ENCODE measurements around the gene ZNF689.
A peak's percentile ranks its signal among the peaks of the same experiment; 100 is the strongest.

ZNF689 gene

DNA sequence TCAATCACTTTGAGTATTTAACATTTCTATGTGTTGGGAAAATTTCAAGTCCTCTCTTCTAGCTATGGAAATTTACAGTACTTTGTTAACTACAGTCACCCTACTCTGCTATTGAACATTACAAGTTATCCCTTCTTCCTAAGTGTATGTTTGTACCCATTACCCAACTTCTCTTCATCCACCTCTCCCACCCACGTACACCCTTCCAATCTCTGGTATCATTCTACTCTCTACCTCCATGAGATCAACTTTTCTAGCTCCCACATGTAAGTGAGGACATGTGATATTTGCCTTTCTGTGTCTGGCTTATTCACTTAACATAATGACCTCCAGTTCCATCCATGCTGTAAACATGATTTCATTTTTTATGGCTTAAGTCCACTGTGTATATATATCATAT lies 35.5 kb downstream of the ZNF689 start:
- H3K4me3 ChIP-seq (ENCODE audit: low read depth, low read length): no peak overlapping the region
- H3K4me2 ChIP-seq (ENCODE audit: low read length): no peak overlapping the region
- H4K8ac ChIP-seq (ENCODE audit: low read depth, low read length): no peak overlapping the region
- peaks cover 6 to 13% of the 10 kb centered on the region in 2 experiments for H3K36me3 ChIP-seq (ENCODE audit: control insufficient read depth in 1 of 2, insufficient read depth in 2 of 2, low read length in 2 of 2)
- no peak overlapping the region for H4K12ac ChIP-seq (ENCODE audit: low read depth, low read length)
- peaks cover 2% of the 10 kb centered on the region for H3K9me3 ChIP-seq (ENCODE audit: insufficient read depth, low read depth, low read length)
- no peak overlapping the region for H2AFZ ChIP-seq (ENCODE audit: insufficient read depth, low read length, poor library complexity)
- H2BK120ac ChIP-seq (ENCODE audit: insufficient read depth, low read length, poor library complexity): no peak overlapping the region
- no peak overlapping the region for H3K14ac ChIP-seq (ENCODE audit: low read length)
- H3K27ac ChIP-seq (ENCODE audit: low read depth, low read length): no peak overlapping the region
- H3K27me3 ChIP-seq (ENCODE audit: insufficient read depth, low read length): no peaks in the 10 kb centered on the region
- no peak overlapping the region for H2BK5ac ChIP-seq (ENCODE audit: low read depth, low read length, poor library complexity)
- no peak overlapping the region for H4K91ac ChIP-seq (ENCODE audit: low read depth, low read length)
- WGBS (ENCODE audit: extremely low coverage, insufficient coverage, insufficient read length): 100% methylated on average over 1 of the region's 1 CpG
- no peak overlapping the region for H3K18ac ChIP-seq (ENCODE audit: low read length)
- no peak for DNase-seq
- no peak overlapping the region for H2BK12ac ChIP-seq (ENCODE audit: low read length)
- H3K79me2 ChIP-seq (ENCODE audit: control insufficient read depth, insufficient read depth, low read length, poor library complexity): peaks cover 9% of the 10 kb centered on the region
- no peak overlapping the region for H3K23ac ChIP-seq (ENCODE audit: low read length)
- no peak overlapping the region for H2AK5ac ChIP-seq (ENCODE audit: low read length)
- no peak overlapping the region for H3K4ac ChIP-seq (ENCODE audit: low read depth, low read length)
- H3K79me1 ChIP-seq (ENCODE audit: low read length): peaks cover 11% of the 10 kb centered on the region
- peaks cover 9 to 10% of the 10 kb centered on the region in 2 experiments for H3K4me1 ChIP-seq (ENCODE audit: control insufficient read depth in 1 of 2, insufficient read depth in 2 of 2, low read length in 2 of 2)
- H3K9ac ChIP-seq (ENCODE audit: low read length): no peak overlapping the region

DNA sequence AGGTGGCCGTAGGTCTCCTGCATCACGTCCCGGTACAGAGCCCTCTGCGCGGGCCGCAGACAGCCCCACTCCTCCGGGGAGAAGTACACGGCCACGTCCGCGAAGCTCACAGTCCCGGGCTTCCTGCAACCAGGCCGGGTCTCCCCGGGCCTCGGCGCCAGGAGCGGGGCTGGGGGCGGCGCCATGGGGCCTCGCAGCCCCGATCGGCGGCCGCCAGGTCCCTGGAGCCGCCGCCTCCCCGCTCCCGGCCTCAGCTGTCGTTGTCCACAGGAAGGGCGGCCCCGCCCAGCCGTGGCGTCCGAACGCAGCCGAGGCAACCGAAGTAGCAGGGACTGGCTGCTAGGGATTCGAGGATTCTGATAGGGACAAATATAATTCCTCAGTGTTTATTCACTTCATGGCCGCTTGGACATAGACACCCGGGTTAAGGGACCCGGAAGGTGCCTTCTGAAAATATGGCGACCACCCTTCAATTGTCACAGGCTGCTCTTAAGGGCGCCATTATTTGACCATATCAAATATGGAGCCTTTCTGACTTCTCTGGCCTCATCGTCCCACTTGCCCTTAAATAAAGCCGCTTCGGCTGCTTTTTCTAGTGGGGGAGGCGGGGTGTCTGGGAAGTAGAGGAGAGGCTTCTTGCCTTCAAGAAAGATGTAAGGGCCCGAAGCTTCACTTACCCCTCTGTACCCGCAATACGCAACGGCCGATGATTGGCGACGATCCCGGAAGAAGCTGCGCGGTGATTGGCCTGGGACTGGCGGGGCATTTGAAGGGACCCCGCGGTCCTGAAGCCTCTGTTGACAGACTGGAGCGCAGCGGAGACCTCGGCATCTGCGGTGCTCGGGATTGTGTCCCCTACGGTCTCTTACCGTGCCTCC lies 38.5 kb downstream of the ZNF689 start, which contains the start of gene ZNF688:
TSS of gene ZNF688 (minus strand) at position 270 of the 878 bp plus-strand sequence. CDS start at position 185, 85 bp downstream.
- Histone ChIP-seq H3K4me1 (ENCODE audit: control insufficient read depth in 1 of 2, insufficient read depth in 2 of 2, low read length in 2 of 2) (peaks cover 9 to 10% of the 10 kb centered on the region in 2 experiments), H3K9me3 (ENCODE audit: insufficient read depth, low read depth, low read length) (peaks cover 2% of the 10 kb centered on the region), H4K8ac (ENCODE audit: low read depth, low read length) (peak within 1 kb of the TSS; percentile 100), H2AFZ (ENCODE audit: insufficient read depth, low read length, poor library complexity) (peak within 1 kb of the TSS; percentile 92), H3K4me2 (ENCODE audit: low read length) (peak within 1 kb of the TSS; percentile 99), H3K27me3 (ENCODE audit: insufficient read depth, low read length) (no peaks in the 10 kb centered on the region), H2BK12ac (ENCODE audit: low read length) (no peak within 1 kb of the TSS), H3K4me3 (ENCODE audit: low read depth, low read length) (peak within 1 kb of the TSS; percentile 72), H3K79me1 (ENCODE audit: low read length) (peaks cover 11% of the 10 kb centered on the region), H3K18ac (ENCODE audit: low read length) (peak within 1 kb of the TSS; percentile 96), H2AK5ac (ENCODE audit: low read length) (peak within 1 kb of the TSS; percentile 84), H2BK120ac (ENCODE audit: insufficient read depth, low read length, poor library complexity) (peak within 1 kb of the TSS; percentile 82), H2BK5ac (ENCODE audit: low read depth, low read length, poor library complexity) (peak within 1 kb of the TSS; percentile 95), H3K23ac (ENCODE audit: low read length) (no peak within 1 kb of the TSS), H4K91ac (ENCODE audit: low read depth, low read length) (peak within 1 kb of the TSS; percentile 95), H3K9ac (ENCODE audit: low read length) (peak within 1 kb of the TSS; percentile 82), H3K4ac (ENCODE audit: low read depth, low read length) (peak within 1 kb of the TSS; percentile 88), H3K14ac (ENCODE audit: low read length) (peak within 1 kb of the TSS; percentile 94), H4K12ac (ENCODE audit: low read depth, low read length) (peak within 1 kb of the TSS; percentile 90), H3K36me3 (ENCODE audit: control insufficient read depth in 1 of 2, insufficient read depth in 2 of 2, low read length in 2 of 2) (peaks cover 0 to 3% of the 10 kb centered on the region in 2 experiments), H3K27ac (ENCODE audit: low read depth, low read length) (peak within 1 kb of the TSS; percentile 83), H3K79me2 (ENCODE audit: control insufficient read depth, insufficient read depth, low read length, poor library complexity) (peaks cover 9% of the 10 kb centered on the region)
- DNase-seq: peak; percentile 90 to 94
- WGBS (ENCODE audit: extremely low coverage, insufficient coverage, insufficient read length): no CpG with 5 or more reads among the region's 67 CpGs

DNA sequence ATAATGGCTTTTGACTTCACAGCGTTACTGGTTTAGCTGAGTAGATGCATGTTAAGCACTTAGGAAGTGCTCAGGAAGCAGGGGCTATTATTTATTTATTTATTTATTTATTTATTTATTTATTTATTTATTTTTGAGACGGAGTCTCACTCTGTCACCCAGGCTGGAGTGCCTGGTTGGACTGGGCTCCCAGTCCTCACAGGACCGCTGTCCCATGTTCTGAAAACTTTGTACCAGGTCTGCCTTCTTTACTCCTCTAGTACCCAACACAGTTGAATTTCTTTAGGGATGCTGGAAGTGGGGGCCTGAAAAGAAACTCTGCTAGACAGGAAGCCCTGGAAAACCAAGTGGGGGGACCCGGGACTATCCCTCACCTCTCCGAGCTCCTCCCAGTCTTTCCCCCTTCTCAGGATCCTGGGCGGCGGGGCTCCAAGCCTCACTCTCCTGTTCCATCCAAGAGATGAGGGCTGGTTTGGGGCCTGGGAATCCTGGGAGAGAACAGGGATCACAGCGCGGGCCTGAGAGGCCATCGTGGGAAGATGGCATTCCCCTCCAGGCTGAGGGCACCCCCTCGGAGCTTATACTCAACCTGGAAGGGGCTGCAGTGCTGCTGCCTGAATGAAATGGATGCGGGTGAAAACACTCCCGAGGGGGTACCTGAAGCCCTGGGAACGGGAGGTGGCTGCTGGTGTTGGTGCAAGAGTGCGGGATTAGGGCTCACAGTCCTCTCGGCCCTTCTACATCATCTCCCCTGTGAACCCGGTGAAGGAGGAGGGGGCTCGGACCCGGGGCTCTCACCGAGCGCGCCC lies 39.3 kb downstream of the ZNF689 start:
- H2AFZ ChIP-seq (ENCODE audit: insufficient read depth, low read length, poor library complexity): peak overlapping the region; percentile 92
- H3K18ac ChIP-seq (ENCODE audit: low read length): peak overlapping the region; percentile 96
- WGBS (ENCODE audit: extremely low coverage, insufficient coverage, insufficient read length): no CpG with 5 or more reads among the region's 22 CpGs
- H3K9ac ChIP-seq (ENCODE audit: low read length): peak overlapping the region; percentile 82
- no peak overlapping the region for H2BK12ac ChIP-seq (ENCODE audit: low read length)
- H3K79me1 ChIP-seq (ENCODE audit: low read length): peaks cover 11% of the 10 kb centered on the region
- peak overlapping the region; percentile 94 for H3K14ac ChIP-seq (ENCODE audit: low read length)
- peak overlapping the region; percentile 95 for H4K91ac ChIP-seq (ENCODE audit: low read depth, low read length)
- peak overlapping the region; percentile 90 for H4K12ac ChIP-seq (ENCODE audit: low read depth, low read length)
- peak overlapping the region; percentile 72 for H3K4me3 ChIP-seq (ENCODE audit: low read depth, low read length)
- H3K9me3 ChIP-seq (ENCODE audit: insufficient read depth, low read depth, low read length): peaks cover 2% of the 10 kb centered on the region
- DNase-seq: peak in 1 of 2 donors; percentile 20
- peak overlapping the region; percentile 82 for H2BK120ac ChIP-seq (ENCODE audit: insufficient read depth, low read length, poor library complexity)
- H3K79me2 ChIP-seq (ENCODE audit: control insufficient read depth, insufficient read depth, low read length, poor library complexity): peaks cover 9% of the 10 kb centered on the region
- H3K27ac ChIP-seq (ENCODE audit: low read depth, low read length): peak overlapping the region; percentile 83
- H2AK5ac ChIP-seq (ENCODE audit: low read length): peak overlapping the region; percentile 84
- peak overlapping the region; percentile 99 for H3K4me2 ChIP-seq (ENCODE audit: low read length)
- H2BK5ac ChIP-seq (ENCODE audit: low read depth, low read length, poor library complexity): peak overlapping the region; percentile 95
- peaks cover 0 to 3% of the 10 kb centered on the region in 2 experiments for H3K36me3 ChIP-seq (ENCODE audit: control insufficient read depth in 1 of 2, insufficient read depth in 2 of 2, low read length in 2 of 2)
- H4K8ac ChIP-seq (ENCODE audit: low read depth, low read length): peak overlapping the region; percentile 100
- H3K27me3 ChIP-seq (ENCODE audit: insufficient read depth, low read length): no peaks in the 10 kb centered on the region
- peak overlapping the region; percentile 78 for H3K4ac ChIP-seq (ENCODE audit: low read depth, low read length)
- no peak overlapping the region for H3K23ac ChIP-seq (ENCODE audit: low read length)
- H3K4me1 ChIP-seq (ENCODE audit: control insufficient read depth in 1 of 2, insufficient read depth in 2 of 2, low read length in 2 of 2): peaks cover 9 to 10% of the 10 kb centered on the region in 2 experiments
